Keratinocyte (primary cell): ENCODE data around the gene LRRTM2. TPM values are rescaled to one million over a fixed set of nuclear protein-coding genes. Genes with fewer than 3 reads are reported as not detected.

Experiments used
- DNase-seq: peaks from one replicate; pipeline ENCODE4 v3.0.0-alpha.2; 2011; ENCODE audit warnings: low read depth, missing footprints, low spot score
- FAIRE-seq: peaks from 2 replicates; lab custom pipeline; 2011; peaks lifted over from hg19 to GRCh38; lab: Jason Lieb, UNC
- H2AFZ ChIP-seq: 2 replicates; pipeline ENCODE4 v1.6.0; 2012; ENCODE audit warnings: low read length, control low read depth, inconsistent platforms; ENCODE audit not compliant: control insufficient read depth
- H3K27ac ChIP-seq: 2 replicates; pipeline ENCODE4 v1.5.1; 2011; ENCODE audit warnings: low read length; ENCODE audit not compliant: control insufficient read depth, insufficient read depth
- H3K27me3 ChIP-seq: 3 replicates; pipeline ENCODE4 v1.6.0; 2011; ENCODE audit warnings: low read length; ENCODE audit not compliant: control insufficient read depth, insufficient read depth; ENCODE audit errors: extremely low read depth
- H3K36me3 ChIP-seq, 2 experiments: 2 replicates in 1 of 2; 3 replicates in 1 of 2; pipeline ENCODE4 v1.5.1; 2011; ENCODE audit warnings: low read length in 2 of 2, mild to moderate bottlenecking in 1 of 2; ENCODE audit not compliant: control insufficient read depth in 2 of 2, insufficient read depth in 2 of 2; ENCODE audit errors: extremely low read depth in 1 of 2
- H3K4me1 ChIP-seq: 3 replicates; pipeline ENCODE4 v1.5.1; 2011; ENCODE audit warnings: low read length; ENCODE audit not compliant: control insufficient read depth, insufficient read depth; ENCODE audit errors: extremely low read depth
- H3K4me2 ChIP-seq: 3 replicates; pipeline ENCODE4 v1.6.0; 2011; ENCODE audit warnings: low read depth, low read length; ENCODE audit not compliant: control insufficient read depth, insufficient read depth; ENCODE audit errors: extremely low read depth
- H3K4me3 ChIP-seq, 3 experiments: fragments of 200-600 bp in 1 of 3; sonication (generic) in 1 of 3; 2 replicates in 2 of 3; 3 replicates in 1 of 3; pipeline ENCODE4 v1.5.1; 2011 to 2016; ENCODE audit warnings: low read length in 3 of 3, mild to moderate bottlenecking in 3 of 3, control low read depth in 2 of 3, inconsistent platforms in 1 of 3, low read depth in 1 of 3, mixed read lengths in 1 of 3, mixed run types in 1 of 3, moderate library complexity in 1 of 3; ENCODE audit not compliant: control insufficient read depth in 2 of 3, insufficient read depth in 2 of 3; ENCODE audit errors: extremely low read depth in 1 of 3
- H3K79me2 ChIP-seq: 2 replicates; pipeline ENCODE4 v1.6.0; 2012; ENCODE audit warnings: low read length; ENCODE audit not compliant: control insufficient read depth, insufficient read depth
- H3K9ac ChIP-seq: 3 replicates; pipeline ENCODE4 v1.6.0; 2011; ENCODE audit warnings: low read length; ENCODE audit not compliant: control insufficient read depth, insufficient read depth; ENCODE audit errors: extremely low read depth
- H3K9me1 ChIP-seq: 3 replicates; pipeline ENCODE4 v1.6.0; 2011; ENCODE audit warnings: low read length; ENCODE audit not compliant: control insufficient read depth, insufficient read depth; ENCODE audit errors: extremely low read depth
- H3K9me3 ChIP-seq: 2 replicates; pipeline ENCODE4 v1.5.1; 2012; ENCODE audit warnings: low read depth, low read length; ENCODE audit not compliant: control insufficient read depth
- H4K20me1 ChIP-seq: 3 replicates; pipeline ENCODE4 v1.6.0; 2011; ENCODE audit warnings: low read length; ENCODE audit not compliant: control insufficient read depth, insufficient read depth; ENCODE audit errors: extremely low read depth
- CTCF ChIP-seq, 3 experiments: IDR thresholded peaks in 1 of 3; conservative IDR thresholded peaks in 1 of 3; optimal IDR thresholded peaks in 1 of 3; 2 replicates in 2 of 3; 3 replicates in 1 of 3; pipeline versions ENCODE3 to v1.5.1; 2011; ENCODE audit warnings: low read length in 3 of 3, mild to moderate bottlenecking in 3 of 3, moderate library complexity in 2 of 3, control low read depth in 1 of 3, inconsistent platforms in 1 of 3; ENCODE audit not compliant: insufficient read depth in 2 of 3; ENCODE audit errors: extremely low read depth in 1 of 3
- EZH2 ChIP-seq: IDR thresholded peaks from one replicate; pipeline ENCODE4 v1.6.1; 2012; ENCODE audit warnings: inconsistent platforms, mild to moderate bottlenecking, low read length, moderate library complexity
- dilution Hi-C: fragments of 300-500 bp; cut with MboI; formaldehyde crosslinking; loops from one replicate; pipeline ENCODE4 v1.7.0; 2020; ENCODE audit warnings: low sequenced_read_pairs; ENCODE audit not compliant: extremely low pct_ligation_motif_present
- polyA plus RNA-seq, 5 experiments: library from polyadenylated mRNA; depleted of rRNA in 3 of 5; stranded (reverse) in 3 of 5; stranded (forward) in 1 of 5; unstranded in 1 of 5; fragments of >200 nt; gene quantifications; 1 replicate in 1 of 5; 2 replicates in 3 of 5; 3 replicates in 1 of 5; pipeline versions ENCODE4 v1.2.1 to v1.2.3, GENCODE V29; 2011 to 2012; ENCODE audit warnings: missing spikeins in 2 of 5, low read depth in 1 of 5, low replicate concordance in 1 of 5

Gene LRRTM2
- polyA plus RNA-seq, 1 donor (not counting 4 experiments of a cell fraction or from before 2014, with no cell fraction given), result not detected

DNA sequence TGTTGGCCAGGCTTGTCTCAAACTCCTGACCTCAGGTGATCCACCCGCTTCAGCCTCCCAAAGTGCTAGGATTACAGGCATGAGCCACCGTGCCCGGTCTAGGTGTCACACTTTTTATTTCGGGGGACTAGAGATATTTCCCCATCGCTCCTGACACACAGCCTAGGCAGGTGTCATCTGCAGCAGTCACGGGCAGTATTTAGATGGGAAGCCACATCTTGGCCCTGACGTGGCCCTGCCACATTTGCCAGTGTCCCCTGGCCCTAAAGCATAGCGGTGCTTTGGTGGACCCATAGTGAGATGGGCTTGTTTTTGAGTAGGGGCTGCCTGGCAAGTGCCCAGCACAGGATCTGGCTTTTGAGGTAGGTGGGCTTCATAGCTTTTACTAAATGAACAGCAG, 45.0 kb upstream of the LRRTM2 start:
- dilution Hi-C loops, result no loop called here
- Histone ChIP-seq H3K36me3 (peaks cover 9 to 19% of the 10 kb centered on the region in 2 experiments), H3K27ac (no peak overlapping the region), H2AFZ (no peak overlapping the region), H3K27me3 (no peaks in the 10 kb centered on the region), H3K9me3 (no peaks in the 10 kb centered on the region), H3K4me3 (no peak overlapping the region), H3K4me2 (no peak overlapping the region), H3K79me2 (peaks cover 2% of the 10 kb centered on the region), H3K9ac (no peak overlapping the region), H3K4me1 (peaks cover 4% of the 10 kb centered on the region), H4K20me1 (no peaks in the 10 kb centered on the region), H3K9me1 (no peaks in the 10 kb centered on the region)
- TF ChIP-seq CTCF (optimal IDR thresholded peaks at IDR 0.05 in 1 of 3, IDR thresholded peaks at IDR 0.05 in 1 of 3, conservative IDR thresholded peaks at IDR 0.05 in 1 of 3; ENCODE audit: extremely low read depth in 1 of 3, insufficient read depth in 2 of 3, low read length in 3 of 3) (no peak), EZH2 (no peak)
- DNase-seq (no peak), FAIRE-seq (no peak)

DNA sequence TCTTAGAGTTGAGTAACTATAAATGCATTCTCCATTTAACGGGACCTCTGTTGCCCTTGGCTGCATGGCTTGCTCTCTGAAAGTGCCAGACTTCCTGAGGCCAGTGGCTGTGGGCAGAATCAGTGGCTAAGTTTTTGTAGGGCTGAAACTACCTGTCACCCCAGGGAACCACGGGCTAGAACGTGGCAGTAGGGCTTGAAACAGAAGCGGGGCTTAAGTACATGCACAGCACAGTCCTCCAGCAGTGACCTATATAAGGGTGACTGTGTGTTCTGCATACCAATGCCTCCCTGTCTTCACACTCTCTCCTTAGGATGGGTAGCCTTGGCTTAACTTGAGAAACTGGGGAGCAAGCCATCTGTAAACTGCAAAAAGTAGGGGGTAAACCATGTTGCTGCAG, 43.6 kb upstream of the LRRTM2 start:
- Histone ChIP-seq H4K20me1 (no peaks in the 10 kb centered on the region), H3K4me3 (no peak overlapping the region), H3K4me2 (no peak overlapping the region), H3K36me3 (peaks cover 3 to 12% of the 10 kb centered on the region in 2 experiments), H3K9me1 (no peaks in the 10 kb centered on the region), H3K4me1 (peaks cover 4% of the 10 kb centered on the region), H3K27ac (no peak overlapping the region), H3K27me3 (no peaks in the 10 kb centered on the region), H2AFZ (no peak overlapping the region), H3K9me3 (no peaks in the 10 kb centered on the region), H3K9ac (no peak overlapping the region), H3K79me2 (peaks cover 2% of the 10 kb centered on the region)
- dilution Hi-C loops, result no loop called here
- FAIRE-seq, result no peak
- no peak for TF ChIP-seq EZH2
- DNase-seq, result no peak

DNA sequence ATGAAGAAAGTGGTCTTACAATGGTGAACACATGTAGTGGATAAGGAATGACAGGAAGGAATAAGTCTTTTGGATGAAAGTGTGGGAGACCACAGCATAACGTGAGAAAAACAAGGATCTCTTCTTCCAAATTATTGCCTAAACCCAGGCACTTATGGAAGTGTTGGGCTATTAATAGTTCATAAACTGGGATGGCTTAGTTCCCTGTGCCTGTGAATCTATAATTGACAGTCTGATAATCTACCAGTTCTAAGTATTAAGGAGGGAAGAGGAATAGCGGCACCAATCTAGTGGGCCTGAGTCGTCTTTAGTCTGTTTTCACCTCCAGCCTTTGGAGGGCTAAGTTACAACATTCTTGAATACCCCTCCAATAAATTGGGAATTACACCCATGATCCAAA, 39.2 kb upstream of the LRRTM2 start:
- dilution Hi-C loops, result no loop called here

More for the DNA sequence above, 39.2 kb upstream of the LRRTM2 start:
- H2AFZ ChIP-seq, result no peak overlapping the region
- H3K4me3 ChIP-seq, result no peak overlapping the region
- peaks cover under 1 to 14% of the 10 kb centered on the region in 2 experiments for H3K36me3 ChIP-seq
- TF ChIP-seq EZH2, result no peak
- TF ChIP-seq CTCF (optimal IDR thresholded peaks at IDR 0.05 in 1 of 3, IDR thresholded peaks at IDR 0.05 in 1 of 3, conservative IDR thresholded peaks at IDR 0.05 in 1 of 3; ENCODE audit: extremely low read depth in 1 of 3, insufficient read depth in 2 of 3, low read length in 3 of 3), result no peak
- H3K79me2 ChIP-seq, result peaks cover 2% of the 10 kb centered on the region
- no peak overlapping the region for H3K9ac ChIP-seq
- no peak overlapping the region for H3K4me2 ChIP-seq
- no peaks in the 10 kb centered on the region for H4K20me1 ChIP-seq
- DNase-seq (no peak), FAIRE-seq (no peak)
- peaks cover 2% of the 10 kb centered on the region for H3K4me1 ChIP-seq
- H3K27ac ChIP-seq, result no peak overlapping the region
- no peaks in the 10 kb centered on the region for H3K9me3 ChIP-seq
- H3K27me3 ChIP-seq, result no peaks in the 10 kb centered on the region
- H3K9me1 ChIP-seq, result peaks cover 6% of the 10 kb centered on the region
